HEK293 (cell line): Measurements from ENCODE around the gene SPPL2B.

Experiments
- CTCF ChIA-PET: fragments of 350-600 bp; formaldehyde crosslinking; extraction: SDS; loops from one replicate; lab custom pipeline; 2021; ENCODE audit warnings: antibody characterized with exemption; lab: Yijun Ruan, JAX
- POLR2A ChIA-PET: fragments of 300-600 bp; formaldehyde crosslinking; extraction: SDS; loops from one replicate; lab custom pipeline; 2020; ENCODE audit warnings: antibody characterized with exemption, inconsistent platforms; lab: Yijun Ruan, JAX
- H3K27ac ChIP-seq: fragments of 200-500 bp; sonication (Bioruptor generic); 2 replicates; pipeline ENCODE4 v1.5.1; 2014; ENCODE audit warnings: low read depth, low read length, control low read depth, inconsistent platforms; ENCODE audit errors: extremely low read depth
- H3K36me3 ChIP-seq, 2 experiments: fragments of 200-500 bp in 1 of 2; sonication (Bioruptor generic) in 1 of 2; 1 replicate in 1 of 2; 2 replicates in 1 of 2; pipeline ENCODE4 v1.5.1; 2014 to 2017; ENCODE audit warnings: inconsistent platforms in 2 of 2, low read length in 2 of 2; ENCODE audit not compliant: control insufficient read depth in 2 of 2, insufficient read depth in 1 of 2
- H3K4me1 ChIP-seq: fragments of 200-500 bp; sonication (Bioruptor generic); 2 replicates; pipeline ENCODE4 v1.5.1; 2014; ENCODE audit warnings: mild to moderate bottlenecking, low read length, inconsistent platforms; ENCODE audit not compliant: control insufficient read depth, insufficient read depth
- H3K4me3 ChIP-seq: 2 replicates; pipeline ENCODE4 v1.5.1; 2011; ENCODE audit warnings: low read depth, mild to moderate bottlenecking, control low read depth, low read length, moderate library complexity
- H3K9me3 ChIP-seq: fragments of 200-500 bp; sonication (Bioruptor generic); 2 replicates; pipeline ENCODE4 v1.5.1; 2014; ENCODE audit warnings: low read depth, low read length, inconsistent platforms; ENCODE audit not compliant: control insufficient read depth, insufficient read depth
- AEBP2 ChIP-seq: fragments of 450-650 bp; formaldehyde crosslinking; IDR thresholded peaks from 2 replicates; pipeline ENCODE4 v1.5.1; 2016; ENCODE audit warnings: missing biosample characterization, missing genetic modification characterization, borderline replicate concordance
- ATF2 ChIP-seq: fragments of 450-650 bp; formaldehyde crosslinking; IDR thresholded peaks from 2 replicates; pipeline ENCODE4 v1.5.1; 2016; ENCODE audit warnings: missing biosample characterization, missing genetic modification characterization, low read depth
- BCL11A ChIP-seq: fragments of 450-650 bp; formaldehyde crosslinking; IDR thresholded peaks from 2 replicates; pipeline ENCODE4 v1.5.1; 2016; ENCODE audit warnings: low read depth, missing biosample characterization, missing genetic modification characterization
- GLIS1 ChIP-seq: fragments of 450-650 bp; formaldehyde crosslinking; IDR thresholded peaks from 2 replicates; pipeline ENCODE4 v1.5.1; 2016; ENCODE audit warnings: missing biosample characterization, missing genetic modification characterization
- HOXA7 ChIP-seq: sonication (generic); formaldehyde crosslinking; IDR thresholded peaks from 2 replicates; pipeline ENCODE4 v1.8.1; 2022; ENCODE audit warnings: missing genetic modification reagents, borderline replicate concordance
- HOXC10 ChIP-seq: sonication (generic); formaldehyde crosslinking; IDR thresholded peaks from 2 replicates; pipeline ENCODE4 v1.8.1; 2023; ENCODE audit warnings: mild to moderate bottlenecking, missing genetic modification reagents
- ZBTB1 ChIP-seq: fragments of 450-650 bp; formaldehyde crosslinking; IDR thresholded peaks from 2 replicates; pipeline ENCODE4 v1.5.1; 2016; ENCODE audit warnings: missing biosample characterization, missing genetic modification characterization
- ZEB2 ChIP-seq: fragments of 450-650 bp; formaldehyde crosslinking; IDR thresholded peaks from 2 replicates; pipeline ENCODE4 v1.5.1; 2016; ENCODE audit warnings: missing biosample characterization, missing genetic modification characterization
- ZFP69B ChIP-seq: fragments of 450-650 bp; formaldehyde crosslinking; IDR thresholded peaks from 2 replicates; pipeline ENCODE4 v1.5.1; 2016; ENCODE audit warnings: missing biosample characterization, missing genetic modification characterization
- ZNF121 ChIP-seq: fragments of 450-650 bp; formaldehyde crosslinking; IDR thresholded peaks from 2 replicates; pipeline ENCODE4 v1.5.1; 2016; ENCODE audit warnings: missing biosample characterization, missing genetic modification characterization
- ZNF138 ChIP-seq: fragments of 450-650 bp; formaldehyde crosslinking; IDR thresholded peaks from 2 replicates; pipeline ENCODE4 v1.5.1; 2016; ENCODE audit warnings: missing biosample characterization, missing genetic modification characterization, borderline replicate concordance
- ZNF140 ChIP-seq: fragments of 450-650 bp; formaldehyde crosslinking; IDR thresholded peaks from 2 replicates; pipeline ENCODE4 v1.5.1; 2016; ENCODE audit warnings: missing biosample characterization, missing genetic modification characterization
- ZNF174 ChIP-seq: fragments of 450-650 bp; formaldehyde crosslinking; IDR thresholded peaks from 2 replicates; pipeline ENCODE4 v1.5.0; 2017; ENCODE audit warnings: missing biosample characterization, mild to moderate bottlenecking, missing genetic modification characterization
- ZNF184 ChIP-seq: fragments of 450-650 bp; IDR thresholded peaks from 2 replicates; pipeline ENCODE4 v1.5.1; 2018; ENCODE audit warnings: missing biosample characterization, mild to moderate bottlenecking, missing genetic modification characterization
- ZNF23 ChIP-seq: fragments of 450-650 bp; formaldehyde crosslinking; IDR thresholded peaks from 2 replicates; pipeline ENCODE4 v1.5.1; 2016; ENCODE audit warnings: missing biosample characterization, missing genetic modification characterization, borderline replicate concordance
- ZNF24 ChIP-seq: fragments of 450-650 bp; formaldehyde crosslinking; IDR thresholded peaks from 2 replicates; pipeline ENCODE4 v1.5.1; 2016; ENCODE audit warnings: missing biosample characterization, missing genetic modification characterization
- ZNF248 ChIP-seq: fragments of 450-650 bp; formaldehyde crosslinking; IDR thresholded peaks from 2 replicates; pipeline ENCODE4 v1.5.1; 2017; ENCODE audit warnings: missing biosample characterization, missing genetic modification characterization
- ZNF335 ChIP-seq: fragments of 450-650 bp; formaldehyde crosslinking; conservative IDR thresholded peaks from 2 replicates; pipeline ENCODE4 v1.5.1; 2016; ENCODE audit warnings: missing biosample characterization, missing genetic modification characterization
- ZNF354C ChIP-seq: fragments of 450-650 bp; formaldehyde crosslinking; IDR thresholded peaks from 2 replicates; pipeline ENCODE4 v1.5.1; 2016; ENCODE audit warnings: missing biosample characterization, missing genetic modification characterization, low read depth, borderline replicate concordance
- ZNF398 ChIP-seq: fragments of 450-650 bp; formaldehyde crosslinking; IDR thresholded peaks from 2 replicates; pipeline ENCODE4 v1.5.1; 2017; ENCODE audit warnings: missing biosample characterization, missing genetic modification characterization
- ZNF404 ChIP-seq: fragments of 450-650 bp; formaldehyde crosslinking; IDR thresholded peaks from 2 replicates; pipeline ENCODE4 v1.5.1; 2017; ENCODE audit warnings: missing biosample characterization, missing genetic modification characterization
- ZNF580 ChIP-seq: fragments of 450-650 bp; formaldehyde crosslinking; IDR thresholded peaks from 2 replicates; pipeline ENCODE4 v1.5.1; 2016; ENCODE audit warnings: missing biosample characterization, missing genetic modification characterization
- ZNF585B ChIP-seq: fragments of 450-650 bp; formaldehyde crosslinking; IDR thresholded peaks from 2 replicates; pipeline ENCODE4 v1.5.1; 2016; ENCODE audit warnings: missing biosample characterization, missing genetic modification characterization
- ZNF654 ChIP-seq: fragments of 450-650 bp; formaldehyde crosslinking; IDR thresholded peaks from 2 replicates; pipeline ENCODE4 v1.5.1; 2016; ENCODE audit warnings: low read depth, missing biosample characterization, missing genetic modification characterization
- ZNF76 ChIP-seq: fragments of 450-650 bp; formaldehyde crosslinking; IDR thresholded peaks from 2 replicates; pipeline ENCODE4; 2016; ENCODE audit warnings: low read depth, missing biosample characterization, missing genetic modification characterization, borderline replicate concordance
- ZNF768 ChIP-seq: fragments of 450-650 bp; formaldehyde crosslinking; IDR thresholded peaks from 2 replicates; pipeline ENCODE4 v1.5.1; 2018; ENCODE audit warnings: missing biosample characterization, mild to moderate bottlenecking, missing genetic modification characterization
- ZSCAN30 ChIP-seq: fragments of 450-650 bp; IDR thresholded peaks from 2 replicates; pipeline ENCODE4 v1.5.1; 2018; ENCODE audit warnings: missing biosample characterization, mild to moderate bottlenecking, missing genetic modification characterization, moderate library complexity
- TF ChIP-seq, protein P1 (sequence below): fragments of 450-650 bp; formaldehyde crosslinking; IDR thresholded peaks from 2 replicates; pipeline ENCODE4 v1.5.1; 2016; ENCODE audit warnings: missing biosample characterization, missing genetic modification characterization

SPPL2B gene

GRCh38 chr19:2340496-2341243, 12.2 kb downstream of the SPPL2B start (continued):
- no peak for TF ChIP-seq ZNF398 (tag by site-specific recombination)
- no peak for TF ChIP-seq ZEB2 (tag by site-specific recombination)
- TF ChIP-seq ZNF138: no peak
- TF ChIP-seq ATF2 (tag by site-specific recombination): no peak
- no peak for TF ChIP-seq ZNF174 (tag by site-specific recombination)
- TF ChIP-seq AEBP2 (tag by site-specific recombination): no peak
- TF ChIP-seq ZSCAN30 (tag by site-specific recombination): no peak
- TF ChIP-seq HOXA7 (CRISPR knock-in tag): no peak
- no peak for TF ChIP-seq ZFP69B (tag by site-specific recombination)
- no peak for TF ChIP-seq GLIS1 (tag by site-specific recombination)
- no peak for TF ChIP-seq ZNF354C (tag by site-specific recombination)
- TF ChIP-seq, all 188 proteins: peak for 0

GRCh38 chr19:2341244-2341751, 12.8 kb downstream of the SPPL2B start:
- ChIA-PET CTCF (no interaction called here), POLR2A (no interaction called here)
- no peak overlapping the region for H3K4me3 ChIP-seq
- no peaks in the 10 kb centered on the region for H3K9me3 ChIP-seq
- no peaks in the 10 kb centered on the region for H3K4me1 ChIP-seq
- H3K36me3 ChIP-seq: peaks cover 0 to 46% of the 10 kb centered on the region in 2 experiments; a peak in 2 of 3 replicates
- no peak overlapping the region for H3K27ac ChIP-seq
- TF ChIP-seq ZNF654 (tag by site-specific recombination) (no peak), GLIS1 (tag by site-specific recombination) (no peak)
- TF ChIP-seq, all 188 proteins: peak for 0

- no peaks in the 10 kb centered on the region for H3K9me3 ChIP-seq
- CTCF ChIA-PET: no interaction called here
- no peaks in the 10 kb centered on the region for H3K4me1 ChIP-seq
- TF ChIP-seq ZNF121 (tag by site-specific recombination) (no peak), BCL11A (tag by site-specific recombination) (no peak), ZNF404 (tag by site-specific recombination) (no peak), ZNF580 (tag by site-specific recombination) (no peak), HOXC10 (CRISPR knock-in tag) (no peak), ZNF24 (no peak), ZNF184 (no peak), ZNF248 (tag by site-specific recombination) (no peak), ZNF335 (no peak), ZNF76 (no peak), ZNF585B (tag by site-specific recombination) (no peak), ZNF140 (tag by site-specific recombination) (no peak), ZNF23 (no peak), ZBTB1 (tag by site-specific recombination) (no peak), ZNF768 (no peak)
- TF ChIP-seq, protein P1, sequence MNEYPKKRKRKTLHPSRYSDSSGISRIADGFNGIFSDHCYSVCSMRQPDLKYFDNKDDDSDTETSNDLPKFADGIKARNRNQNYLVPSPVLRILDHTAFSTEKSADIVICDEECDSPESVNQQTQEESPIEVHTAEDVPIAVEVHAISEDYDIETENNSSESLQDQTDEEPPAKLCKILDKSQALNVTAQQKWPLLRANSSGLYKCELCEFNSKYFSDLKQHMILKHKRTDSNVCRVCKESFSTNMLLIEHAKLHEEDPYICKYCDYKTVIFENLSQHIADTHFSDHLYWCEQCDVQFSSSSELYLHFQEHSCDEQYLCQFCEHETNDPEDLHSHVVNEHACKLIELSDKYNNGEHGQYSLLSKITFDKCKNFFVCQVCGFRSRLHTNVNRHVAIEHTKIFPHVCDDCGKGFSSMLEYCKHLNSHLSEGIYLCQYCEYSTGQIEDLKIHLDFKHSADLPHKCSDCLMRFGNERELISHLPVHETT (tag by site-specific recombination): no peak
- POLR2A ChIA-PET: no interaction called here
- no peak overlapping the region for H3K4me3 ChIP-seq
- H3K36me3 ChIP-seq: peaks cover 0 to 47% of the 10 kb centered on the region in 2 experiments; a peak in 2 of 3 replicates
- no peak overlapping the region for H3K27ac ChIP-seq
These were observed 13.5 kb downstream of the SPPL2B start for GRCh38 chr19:2341982-2342381.
